ENCODE results near the gene AUP1. TPM values are rescaled to one million over a fixed set of nuclear protein-coding genes. Genes with fewer than 3 reads are reported as not detected.

AUP1 gene
- total and polyA plus RNA-seq, 9 of the 15 experiments (the other 6 are each of a cell fraction or from before 2014, with no cell fraction given), result 70.7 to 245 (median 165) TPM

DNA sequence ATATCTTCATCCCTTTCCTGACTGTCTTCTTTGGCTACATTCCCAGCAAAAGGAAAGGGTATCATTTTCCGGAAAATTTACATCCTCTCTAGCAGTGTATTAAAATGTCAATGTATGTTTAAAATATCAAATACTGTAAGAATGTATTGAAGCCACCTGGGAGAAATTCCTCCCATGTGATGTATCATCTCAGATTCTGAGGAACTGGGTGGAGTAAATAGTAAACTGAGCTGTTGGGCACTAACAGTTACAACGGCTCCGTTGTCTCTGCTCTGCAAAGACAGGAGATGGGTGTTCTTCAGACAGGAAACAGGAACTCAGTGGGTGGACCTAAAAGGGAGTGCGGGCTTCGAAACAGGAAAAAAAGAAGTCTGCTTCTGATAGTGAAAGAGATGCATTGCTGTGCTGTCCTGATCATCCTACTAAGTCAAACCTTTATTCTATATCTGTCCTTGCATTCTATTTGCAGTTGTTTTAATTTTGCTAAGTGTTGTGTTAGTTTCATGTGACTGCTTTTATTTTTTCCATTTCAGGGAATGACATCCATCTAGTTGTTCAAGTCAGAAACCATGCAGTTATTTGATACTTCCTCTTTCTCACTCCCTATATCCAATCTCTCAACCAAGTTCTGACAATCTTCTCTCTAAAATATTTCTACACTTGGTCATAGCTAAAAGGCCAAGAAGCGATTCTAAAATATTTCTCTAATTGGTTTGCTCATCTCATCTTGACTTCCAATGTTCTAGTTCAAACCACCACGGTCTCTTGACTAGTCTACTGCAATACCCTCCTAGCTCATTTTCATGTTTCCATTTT is 44.4 kb upstream of the AUP1 start (continued):
- TF ChIP-seq, protein P1, sequence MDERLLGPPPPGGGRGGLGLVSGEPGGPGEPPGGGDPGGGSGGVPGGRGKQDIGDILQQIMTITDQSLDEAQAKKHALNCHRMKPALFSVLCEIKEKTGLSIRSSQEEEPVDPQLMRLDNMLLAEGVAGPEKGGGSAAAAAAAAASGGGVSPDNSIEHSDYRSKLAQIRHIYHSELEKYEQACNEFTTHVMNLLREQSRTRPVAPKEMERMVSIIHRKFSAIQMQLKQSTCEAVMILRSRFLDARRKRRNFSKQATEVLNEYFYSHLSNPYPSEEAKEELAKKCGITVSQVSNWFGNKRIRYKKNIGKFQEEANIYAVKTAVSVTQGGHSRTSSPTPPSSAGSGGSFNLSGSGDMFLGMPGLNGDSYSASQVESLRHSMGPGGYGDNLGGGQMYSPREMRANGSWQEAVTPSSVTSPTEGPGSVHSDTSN (CRISPR knock-in tag; IDR thresholded peaks at IDR 0.05; ENCODE audit: low read depth), result no peak
- TF ChIP-seq, protein P1 (tag; conservative IDR thresholded peaks at IDR 0.05; ENCODE audit: low read depth), result peak; percentile 39
- TF ChIP-seq, protein P2, sequence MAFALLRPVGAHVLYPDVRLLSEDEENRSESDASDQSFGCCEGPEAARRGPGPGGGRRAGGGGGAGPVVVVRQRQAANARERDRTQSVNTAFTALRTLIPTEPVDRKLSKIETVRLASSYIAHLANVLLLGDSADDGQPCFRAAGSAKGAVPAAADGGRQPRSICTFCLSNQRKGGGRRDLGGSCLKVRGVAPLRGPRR (CRISPR knock-in tag; IDR thresholded peaks at IDR 0.05), result no peak
- TF ChIP-seq RUNX1 (IDR thresholded peaks at IDR 0.05; ENCODE audit: low read depth), result no peak
- 0 out of 2 replicates have a peak, but pooled peaks have one; percentile 39 for TF ChIP-seq NFRKB (IDR thresholded peaks at IDR 0.05; ENCODE audit: low read depth)
- TF ChIP-seq TEAD4 (IDR thresholded peaks at IDR 0.05; ENCODE audit: low read length), result no peak
- TF ChIP-seq TEAD4 (CRISPR knock-in tag; IDR thresholded peaks at IDR 0.05; ENCODE audit: borderline replicate concordance), result no peak
- TF ChIP-seq, protein P3, sequence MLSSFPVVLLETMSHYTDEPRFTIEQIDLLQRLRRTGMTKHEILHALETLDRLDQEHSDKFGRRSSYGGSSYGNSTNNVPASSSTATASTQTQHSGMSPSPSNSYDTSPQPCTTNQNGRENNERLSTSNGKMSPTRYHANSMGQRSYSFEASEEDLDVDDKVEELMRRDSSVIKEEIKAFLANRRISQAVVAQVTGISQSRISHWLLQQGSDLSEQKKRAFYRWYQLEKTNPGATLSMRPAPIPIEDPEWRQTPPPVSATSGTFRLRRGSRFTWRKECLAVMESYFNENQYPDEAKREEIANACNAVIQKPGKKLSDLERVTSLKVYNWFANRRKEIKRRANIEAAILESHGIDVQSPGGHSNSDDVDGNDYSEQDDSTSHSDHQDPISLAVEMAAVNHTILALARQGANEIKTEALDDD (IDR thresholded peaks at IDR 0.05), result peak; percentile 33; the same call in 1 of the 2 replicates
- peak; percentile 73; the same call in 1 of the 2 replicates for TF ChIP-seq ZNF766 (CRISPR knock-in tag; conservative IDR thresholded peaks at IDR 0.05)
- TF ChIP-seq POLR2H (tag; IDR thresholded peaks at IDR 0.05; ENCODE audit: low read depth), result peak; percentile 59; the same call in 1 of the 2 replicates
- TF ChIP-seq RFX5 (IDR thresholded peaks at IDR 0.05; ENCODE audit: low read depth, low read length), result no peak
- TF ChIP-seq HMG20B (CRISPR knock-in tag; IDR thresholded peaks at IDR 0.05), result no peak
- no peak for TF ChIP-seq HDAC3 (IDR thresholded peaks at IDR 0.05; ENCODE audit: borderline replicate concordance, partially characterized antibody)
- no peak for TF ChIP-seq MECOM (CRISPR knock-in tag; IDR thresholded peaks at IDR 0.05)
- no peak for TF ChIP-seq ZNF274 (IDR thresholded peaks at IDR 0.05; ENCODE audit: borderline replicate concordance, low read depth, low read length)
- TF ChIP-seq SRSF9 (IDR thresholded peaks at IDR 0.05; ENCODE audit: borderline replicate concordance, low read depth, low read length), result no peak
- no peak for TF ChIP-seq KDM1A (IDR thresholded peaks at IDR 0.05)
- TF ChIP-seq NCOA4 (IDR thresholded peaks at IDR 0.05; ENCODE audit: partially characterized antibody), result no peak
- no peak for TF ChIP-seq ZNF316 (IDR thresholded peaks at IDR 0.05)
- TF ChIP-seq SNIP1 (IDR thresholded peaks at IDR 0.05; ENCODE audit: low read depth), result no peak
- no peak for TF ChIP-seq GABPB1 (CRISPR knock-in tag; IDR thresholded peaks at IDR 0.05)
- TF ChIP-seq, protein P4, sequence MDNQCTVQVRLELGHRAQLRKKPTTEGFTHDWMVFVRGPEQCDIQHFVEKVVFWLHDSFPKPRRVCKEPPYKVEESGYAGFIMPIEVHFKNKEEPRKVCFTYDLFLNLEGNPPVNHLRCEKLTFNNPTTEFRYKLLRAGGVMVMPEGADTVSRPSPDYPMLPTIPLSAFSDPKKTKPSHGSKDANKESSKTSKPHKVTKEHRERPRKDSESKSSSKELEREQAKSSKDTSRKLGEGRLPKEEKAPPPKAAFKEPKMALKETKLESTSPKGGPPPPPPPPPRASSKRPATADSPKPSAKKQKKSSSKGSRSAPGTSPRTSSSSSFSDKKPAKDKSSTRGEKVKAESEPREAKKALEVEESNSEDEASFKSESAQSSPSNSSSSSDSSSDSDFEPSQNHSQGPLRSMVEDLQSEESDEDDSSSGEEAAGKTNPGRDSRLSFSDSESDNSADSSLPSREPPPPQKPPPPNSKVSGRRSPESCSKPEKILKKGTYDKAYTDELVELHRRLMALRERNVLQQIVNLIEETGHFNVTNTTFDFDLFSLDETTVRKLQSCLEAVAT (IDR thresholded peaks at IDR 0.05), result no peak

All from K562 (cell line).